ENCODE results near the gene SPOCK2.
A peak's percentile ranks its signal among the peaks of the same experiment; 100 is the strongest.
"Not testable (repeated sequence)": the region's sequence is repeated elsewhere in the genome, so short reads cannot be mapped to it uniquely, and the experiment has no call there.

SPOCK2 gene, protein sequence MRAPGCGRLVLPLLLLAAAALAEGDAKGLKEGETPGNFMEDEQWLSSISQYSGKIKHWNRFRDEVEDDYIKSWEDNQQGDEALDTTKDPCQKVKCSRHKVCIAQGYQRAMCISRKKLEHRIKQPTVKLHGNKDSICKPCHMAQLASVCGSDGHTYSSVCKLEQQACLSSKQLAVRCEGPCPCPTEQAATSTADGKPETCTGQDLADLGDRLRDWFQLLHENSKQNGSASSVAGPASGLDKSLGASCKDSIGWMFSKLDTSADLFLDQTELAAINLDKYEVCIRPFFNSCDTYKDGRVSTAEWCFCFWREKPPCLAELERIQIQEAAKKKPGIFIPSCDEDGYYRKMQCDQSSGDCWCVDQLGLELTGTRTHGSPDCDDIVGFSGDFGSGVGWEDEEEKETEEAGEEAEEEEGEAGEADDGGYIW

GRCh38 chr10:72087969-72088888 is at the start of gene SPOCK2:
TSS of gene SPOCK2 (minus strand) at chr10:72088551. CDS start at chr10:72088328, 223 bp downstream.
- H3K4me3 Mint-ChIP-seq = peak within 1 kb of the TSS; percentile 99
- no peaks in the 10 kb centered on the region for H3K27me3 Mint-ChIP-seq
- H3K27ac Mint-ChIP-seq = peak within 1 kb of the TSS; percentile 99
- peaks cover 5% of the 10 kb centered on the region for H3K36me3 Mint-ChIP-seq
- no peaks in the 10 kb centered on the region for H3K9me3 Mint-ChIP-seq
- H3K4me1 Mint-ChIP-seq = peaks cover 66% of the 10 kb centered on the region

GRCh38 chr10:72137583-72137982 is 49.2 kb upstream of the SPOCK2 start:
- peaks cover 39% of the 10 kb centered on the region for H3K4me1 Mint-ChIP-seq
- H3K27me3 Mint-ChIP-seq = no peaks in the 10 kb centered on the region
- H3K27ac Mint-ChIP-seq = no peak overlapping the region
- no peak overlapping the region for H3K4me3 Mint-ChIP-seq
- H3K9me3 Mint-ChIP-seq = no peaks in the 10 kb centered on the region
- peaks cover 8% of the 10 kb centered on the region for H3K36me3 Mint-ChIP-seq

- H3K36me3 Mint-ChIP-seq, H3K27ac Mint-ChIP-seq, H3K27me3 Mint-ChIP-seq, H3K9me3 Mint-ChIP-seq, H3K4me3 Mint-ChIP-seq: not testable (repeated sequence)
- H3K4me1 Mint-ChIP-seq = peaks cover 39% of the 10 kb centered on the region
These were observed 47.9 kb upstream of the SPOCK2 start for GRCh38 chr10:72136225-72136624.

GRCh38 chr10:72134785-72135767 is 46.7 kb upstream of the SPOCK2 start:
- Mint-ChIP-seq H3K27me3 (no peaks in the 10 kb centered on the region), H3K36me3 (peaks cover 8% of the 10 kb centered on the region), H3K4me3 (peak overlapping the region; percentile 45), H3K9me3 (no peaks in the 10 kb centered on the region), H3K27ac (peak overlapping the region; percentile 79), H3K4me1 (peaks cover 33% of the 10 kb centered on the region)

GRCh38 chr10:72133517-72133916 is 45.2 kb upstream of the SPOCK2 start:
- Mint-ChIP-seq H3K36me3 (peaks cover 8% of the 10 kb centered on the region), H3K27me3 (no peaks in the 10 kb centered on the region), H3K27ac (no peak overlapping the region), H3K4me1 (peaks cover 30% of the 10 kb centered on the region), H3K4me3 (no peak overlapping the region), H3K9me3 (no peaks in the 10 kb centered on the region)

DNA sequence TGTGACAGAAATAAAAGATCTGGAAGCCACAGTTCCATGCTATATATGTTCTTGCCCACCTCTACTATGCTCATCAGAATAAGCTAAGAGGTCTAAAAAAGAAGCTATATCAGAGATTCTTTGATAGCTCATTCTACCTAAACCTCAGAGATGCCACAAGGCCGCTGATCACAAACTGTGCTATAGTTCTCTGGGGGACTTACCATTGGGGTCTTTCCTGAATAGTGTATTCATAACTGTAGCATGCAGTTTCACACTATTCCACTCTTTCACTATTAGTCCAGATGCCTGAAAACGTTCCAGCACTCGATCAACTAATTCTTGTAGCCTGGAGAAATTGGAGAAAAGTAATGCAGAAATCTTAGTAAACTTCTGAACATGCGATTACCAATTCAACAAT is 44.5 kb upstream of the SPOCK2 start:
- Mint-ChIP-seq H3K27ac (peak overlapping the region; percentile 19), H3K36me3 (peaks cover 8% of the 10 kb centered on the region), H3K4me1 (peaks cover 27% of the 10 kb centered on the region), H3K4me3 (no peak overlapping the region), H3K9me3 (no peaks in the 10 kb centered on the region), H3K27me3 (no peaks in the 10 kb centered on the region)

GRCh38 chr10:72127571-72127970 is 39.2 kb upstream of the SPOCK2 start:
- no peaks in the 10 kb centered on the region for H3K9me3 Mint-ChIP-seq
- no peaks in the 10 kb centered on the region for H3K36me3 Mint-ChIP-seq
- H3K27me3 Mint-ChIP-seq = no peaks in the 10 kb centered on the region
- H3K27ac Mint-ChIP-seq = no peak overlapping the region
- no peak overlapping the region for H3K4me3 Mint-ChIP-seq
- peaks cover 34% of the 10 kb centered on the region for H3K4me1 Mint-ChIP-seq

DNA sequence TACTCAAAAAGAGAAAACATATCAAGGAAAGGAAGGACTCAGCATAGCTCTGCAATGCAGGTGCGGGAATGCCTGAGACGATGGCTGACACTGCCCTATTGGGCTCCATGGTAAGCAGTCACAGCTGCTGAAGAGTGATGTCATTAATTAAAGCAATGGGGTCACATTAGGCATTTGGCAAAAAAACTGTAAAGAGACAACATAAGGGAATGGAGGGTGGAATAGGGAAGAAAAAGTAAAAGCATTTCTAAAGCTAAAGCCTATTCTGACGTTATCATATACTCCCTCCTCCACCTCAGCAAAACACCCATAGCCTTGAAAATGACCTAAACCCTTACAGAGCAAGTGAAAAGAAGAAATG is 38.5 kb upstream of the SPOCK2 start:
- Mint-ChIP-seq H3K4me3 (no peak overlapping the region), H3K36me3 (no peaks in the 10 kb centered on the region), H3K9me3 (no peaks in the 10 kb centered on the region), H3K27me3 (no peaks in the 10 kb centered on the region), H3K4me1 (peaks cover 41% of the 10 kb centered on the region), H3K27ac (peak overlapping the region; percentile 35)

GRCh38 chr10:72126184-72126871 is 38.0 kb upstream of the SPOCK2 start:
- H3K4me1 Mint-ChIP-seq = peaks cover 47% of the 10 kb centered on the region
- no peaks in the 10 kb centered on the region for H3K36me3 Mint-ChIP-seq
- no peak overlapping the region for H3K4me3 Mint-ChIP-seq
- H3K9me3 Mint-ChIP-seq = no peaks in the 10 kb centered on the region
- H3K27ac Mint-ChIP-seq = peak overlapping the region; percentile 35
- H3K27me3 Mint-ChIP-seq = no peaks in the 10 kb centered on the region

GRCh38 chr10:72124989-72125388 is 36.6 kb upstream of the SPOCK2 start:
- Mint-ChIP-seq H3K27me3 (no peaks in the 10 kb centered on the region), H3K27ac (peak overlapping the region; percentile 76), H3K36me3 (peaks cover 4% of the 10 kb centered on the region), H3K9me3 (no peaks in the 10 kb centered on the region), H3K4me3 (no peak overlapping the region), H3K4me1 (peaks cover 54% of the 10 kb centered on the region)

GRCh38 chr10:72124381-72124780 is 36.0 kb upstream of the SPOCK2 start:
- no peaks in the 10 kb centered on the region for H3K27me3 Mint-ChIP-seq

DNA sequence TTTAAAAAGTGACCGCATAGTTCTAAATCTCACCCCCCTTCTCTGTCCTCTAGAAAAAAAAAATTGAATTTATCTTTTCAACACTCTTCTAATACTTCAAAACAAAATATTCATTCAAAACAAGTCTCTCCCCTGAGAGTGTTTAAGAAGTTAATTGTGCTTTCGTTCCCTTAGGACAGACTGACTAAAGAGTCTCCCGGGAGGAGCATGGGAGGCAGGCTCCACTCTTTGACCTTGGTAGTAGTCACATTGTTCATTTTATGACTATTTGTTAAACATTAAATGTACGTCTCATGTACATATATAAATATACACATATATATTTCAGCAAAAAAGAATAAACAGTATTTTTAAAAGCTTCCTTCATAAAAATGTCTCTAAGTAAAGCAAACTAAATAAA is 35.3 kb upstream of the SPOCK2 start:
- Mint-ChIP-seq H3K4me3 (no peak overlapping the region), H3K27me3 (no peaks in the 10 kb centered on the region), H3K9me3 (no peaks in the 10 kb centered on the region), H3K4me1 (peaks cover 59% of the 10 kb centered on the region), H3K36me3 (peaks cover 4% of the 10 kb centered on the region), H3K27ac (no peak overlapping the region)

More at GRCh38 chr10:72124381-72124780, 36.0 kb upstream of the SPOCK2 start:
- Mint-ChIP-seq H3K36me3 (peaks cover 4% of the 10 kb centered on the region), H3K27ac (peak overlapping the region; percentile 53), H3K9me3 (no peaks in the 10 kb centered on the region), H3K4me1 (peaks cover 58% of the 10 kb centered on the region), H3K4me3 (no peak overlapping the region)

GRCh38 chr10:72122221-72122620 is 33.9 kb upstream of the SPOCK2 start:
- Mint-ChIP-seq H3K27me3 (no peaks in the 10 kb centered on the region), H3K4me1 (peaks cover 65% of the 10 kb centered on the region), H3K9me3 (no peaks in the 10 kb centered on the region), H3K36me3 (peaks cover 7% of the 10 kb centered on the region), H3K27ac (peak overlapping the region; percentile 53), H3K4me3 (peak overlapping the region; percentile 4)

GRCh38 chr10:72121389-72121788 is 33.0 kb upstream of the SPOCK2 start:
- Mint-ChIP-seq H3K9me3 (no peaks in the 10 kb centered on the region), H3K36me3 (peaks cover 9% of the 10 kb centered on the region), H3K4me1 (peaks cover 62% of the 10 kb centered on the region), H3K4me3 (peak overlapping the region; percentile 28), H3K27ac (peak overlapping the region; percentile 53), H3K27me3 (no peaks in the 10 kb centered on the region)
